Neural cell (in vitro differentiated cells): ENCODE results near the gene DCDC2. TPM values are rescaled to one million over a fixed set of nuclear protein-coding genes. Genes with fewer than 3 reads are reported as not detected.

Experiments
- H2AFZ ChIP-seq: fragments of 200-600, 300-800 bp; sonication (generic), shearing (Covaris generic); 2 replicates; pipeline ENCODE4 v1.6.0; 2014; ENCODE audit warnings: low read depth, mild to moderate bottlenecking, antibody characterized with exemption, low read length, moderate library complexity
- H3F3A ChIP-seq: fragments of 200-600 bp; shearing (Covaris generic); 2 replicates; pipeline ENCODE4 v1.6.1; 2016; ENCODE audit warnings: mild to moderate bottlenecking, moderate library complexity, mixed read lengths, antibody characterized with exemption, low read length; ENCODE audit not compliant: insufficient read depth, poor library complexity, severe bottlenecking
- H3K27ac ChIP-seq: fragments of 200-600, 300-800 bp; sonication (generic), shearing (Covaris generic); 2 replicates; pipeline ENCODE4 v1.5.1; 2014; ENCODE audit warnings: mild to moderate bottlenecking, low read length, moderate library complexity
- H3K27me3 ChIP-seq: fragments of 300-800, 200-600 bp; sonication (generic), shearing (Covaris generic); 2 replicates; pipeline ENCODE4 v1.6.0; 2014; ENCODE audit warnings: mild to moderate bottlenecking, low read depth, low read length, moderate library complexity; ENCODE audit not compliant: insufficient read depth
- H3K36me3 ChIP-seq: fragments of 300-800, 200-600 bp; sonication (generic), shearing (Covaris generic); 2 replicates; pipeline ENCODE4 v1.5.1; 2014; ENCODE audit warnings: mild to moderate bottlenecking, antibody characterized with exemption, low read length, moderate library complexity; ENCODE audit not compliant: insufficient read depth
- H3K4me2 ChIP-seq: fragments of 300-800, 200-600 bp; sonication (generic), shearing (Covaris generic); 2 replicates; pipeline ENCODE4 v1.6.0; 2014; ENCODE audit warnings: mild to moderate bottlenecking, low read length
- H3K4me3 ChIP-seq: fragments of 300-800, 200-600 bp; sonication (generic), shearing (Covaris generic); 2 replicates; pipeline ENCODE4 v1.5.1; 2014; ENCODE audit warnings: mild to moderate bottlenecking, low read length, moderate library complexity
- H3K79me2 ChIP-seq: fragments of 200-600 bp; shearing (Covaris generic); replicated peaks from 2 replicates; pipeline ENCODE4 v1.6.0; 2014; ENCODE audit warnings: mild to moderate bottlenecking, low read length, moderate library complexity; ENCODE audit not compliant: insufficient read depth
- H3K9ac ChIP-seq: fragments of 300-800, 200-600 bp; sonication (generic), shearing (Covaris generic); 2 replicates; pipeline ENCODE4 v1.6.1; 2016; ENCODE audit warnings: mild to moderate bottlenecking, low read length, mixed read lengths
- H3K9me2 ChIP-seq: fragments of 200-600 bp; shearing (Covaris generic); 2 replicates; pipeline ENCODE4 v1.6.1; 2016; ENCODE audit warnings: mild to moderate bottlenecking, low read length, mixed read lengths; ENCODE audit not compliant: insufficient read depth
- H3K9me3 ChIP-seq: fragments of 200-600, 300-800 bp; sonication (generic), shearing (Covaris generic); 2 replicates; pipeline ENCODE4 v1.6.1; 2016; ENCODE audit warnings: mild to moderate bottlenecking, mixed run types, low read length, moderate library complexity, mixed read lengths
- H4K20me1 ChIP-seq: fragments of 200-600 bp; shearing (Covaris generic); 2 replicates; pipeline ENCODE4 v1.6.1; 2016; ENCODE audit warnings: mild to moderate bottlenecking, mixed run types; ENCODE audit not compliant: insufficient read depth
- CTCF ChIP-seq: fragments of 450-650 bp; IDR thresholded peaks from 2 replicates; pipeline ENCODE4 v1.5.1; 2014; ENCODE audit warnings: antibody characterized with exemption, mild to moderate bottlenecking, moderate library complexity; ENCODE audit not compliant: poor library complexity, severe bottlenecking
- EP300 ChIP-seq: fragments of 450-650 bp; conservative IDR thresholded peaks from 2 replicates; pipeline ENCODE4 v1.6.1; 2014; ENCODE audit warnings: antibody characterized with exemption, mild to moderate bottlenecking, moderate library complexity; ENCODE audit not compliant: poor library complexity, severe bottlenecking
- EZH2 ChIP-seq: fragments of 200-600, 300-800 bp; shearing (Covaris generic), sonication (generic); IDR thresholded peaks from 2 replicates; pipeline ENCODE4 v1.6.1; 2014; ENCODE audit warnings: antibody characterized with exemption, low read length, borderline replicate concordance, mild to moderate bottlenecking; ENCODE audit not compliant: insufficient read depth, poor library complexity, severe bottlenecking
- MXI1 ChIP-seq: fragments of 450-650 bp; conservative IDR thresholded peaks from 2 replicates; pipeline ENCODE4 v1.6.1; 2014; ENCODE audit warnings: antibody characterized with exemption, mild to moderate bottlenecking; ENCODE audit not compliant: poor library complexity, severe bottlenecking
- POLR2AphosphoS5 ChIP-seq: IDR thresholded peaks from 2 replicates; pipeline ENCODE4 v1.6.1; 2012
- RAD21 ChIP-seq: fragments of 450-650 bp; conservative IDR thresholded peaks from 2 replicates; pipeline ENCODE4 v1.6.1; 2014; ENCODE audit warnings: antibody characterized with exemption, mild to moderate bottlenecking, moderate library complexity
- SMC3 ChIP-seq: fragments of 450-650 bp; conservative IDR thresholded peaks from 2 replicates; pipeline ENCODE4 v1.6.1; 2014; ENCODE audit warnings: antibody characterized with exemption, mild to moderate bottlenecking, moderate library complexity; ENCODE audit not compliant: poor library complexity
- TAF1 ChIP-seq: IDR thresholded peaks from 2 replicates; pipeline ENCODE4 v1.6.1; 2012; ENCODE audit warnings: low read depth
- polyA plus RNA-seq: library from polyadenylated mRNA; depleted of rRNA; stranded (reverse); fragments of >200 nt; gene quantifications from 2 replicates; pipeline ENCODE4 v1.2.3, GENCODE V29; 2014
- TF ChIP-seq, protein P1 (sequence below): IDR thresholded peaks from 2 replicates; pipeline ENCODE4 v1.6.1; 2012; ENCODE audit warnings: borderline replicate concordance

DCDC2 gene
- polyA plus RNA-seq, 1 donor from 2014 or later = 0.57 TPM

DNA sequence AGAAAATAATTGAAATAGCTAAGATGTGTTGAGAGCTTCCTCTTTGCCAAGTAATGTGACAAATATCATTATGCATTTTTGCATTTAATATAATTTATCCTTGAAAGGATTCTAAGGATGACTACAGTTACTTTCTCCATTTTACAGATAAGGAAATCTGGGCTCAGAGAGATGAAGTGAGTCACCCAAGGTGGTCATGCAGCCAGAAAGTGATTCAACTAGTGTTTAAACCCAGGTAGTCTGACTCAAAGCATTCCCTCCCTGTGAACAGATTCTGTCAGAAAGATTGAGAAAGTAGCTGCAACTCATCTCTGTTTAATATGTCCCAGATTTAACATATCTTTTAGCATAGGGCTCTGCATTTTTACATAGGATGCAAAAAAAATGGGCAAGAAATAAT is 203.7 kb downstream of the DCDC2 start:
- H3K79me2 ChIP-seq = no peaks in the 10 kb centered on the region
- H3K27ac ChIP-seq = no peak overlapping the region
- H3K9me2 ChIP-seq = no peaks in the 10 kb centered on the region
- no peaks in the 10 kb centered on the region for H3K9me3 ChIP-seq
- no peak for TF ChIP-seq CTCF
- TF ChIP-seq POLR2AphosphoS5 = no peak
- TF ChIP-seq, protein P1, sequence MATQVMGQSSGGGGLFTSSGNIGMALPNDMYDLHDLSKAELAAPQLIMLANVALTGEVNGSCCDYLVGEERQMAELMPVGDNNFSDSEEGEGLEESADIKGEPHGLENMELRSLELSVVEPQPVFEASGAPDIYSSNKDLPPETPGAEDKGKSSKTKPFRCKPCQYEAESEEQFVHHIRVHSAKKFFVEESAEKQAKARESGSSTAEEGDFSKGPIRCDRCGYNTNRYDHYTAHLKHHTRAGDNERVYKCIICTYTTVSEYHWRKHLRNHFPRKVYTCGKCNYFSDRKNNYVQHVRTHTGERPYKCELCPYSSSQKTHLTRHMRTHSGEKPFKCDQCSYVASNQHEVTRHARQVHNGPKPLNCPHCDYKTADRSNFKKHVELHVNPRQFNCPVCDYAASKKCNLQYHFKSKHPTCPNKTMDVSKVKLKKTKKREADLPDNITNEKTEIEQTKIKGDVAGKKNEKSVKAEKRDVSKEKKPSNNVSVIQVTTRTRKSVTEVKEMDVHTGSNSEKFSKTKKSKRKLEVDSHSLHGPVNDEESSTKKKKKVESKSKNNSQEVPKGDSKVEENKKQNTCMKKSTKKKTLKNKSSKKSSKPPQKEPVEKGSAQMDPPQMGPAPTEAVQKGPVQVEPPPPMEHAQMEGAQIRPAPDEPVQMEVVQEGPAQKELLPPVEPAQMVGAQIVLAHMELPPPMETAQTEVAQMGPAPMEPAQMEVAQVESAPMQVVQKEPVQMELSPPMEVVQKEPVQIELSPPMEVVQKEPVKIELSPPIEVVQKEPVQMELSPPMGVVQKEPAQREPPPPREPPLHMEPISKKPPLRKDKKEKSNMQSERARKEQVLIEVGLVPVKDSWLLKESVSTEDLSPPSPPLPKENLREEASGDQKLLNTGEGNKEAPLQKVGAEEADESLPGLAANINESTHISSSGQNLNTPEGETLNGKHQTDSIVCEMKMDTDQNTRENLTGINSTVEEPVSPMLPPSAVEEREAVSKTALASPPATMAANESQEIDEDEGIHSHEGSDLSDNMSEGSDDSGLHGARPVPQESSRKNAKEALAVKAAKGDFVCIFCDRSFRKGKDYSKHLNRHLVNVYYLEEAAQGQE = no peak
- no peak for TF ChIP-seq EP300
- no peak for TF ChIP-seq SMC3
- no peak for TF ChIP-seq EZH2
- no peak for TF ChIP-seq TAF1
- TF ChIP-seq RAD21 = no peak
- TF ChIP-seq MXI1 = no peak
- no peaks in the 10 kb centered on the region for H3K36me3 ChIP-seq
- no peaks in the 10 kb centered on the region for H3K27me3 ChIP-seq
- H4K20me1 ChIP-seq = no peaks in the 10 kb centered on the region
- no peak overlapping the region for H3K4me2 ChIP-seq
- no peak overlapping the region for H3K4me3 ChIP-seq
- H3F3A ChIP-seq = no peaks in the 10 kb centered on the region
- H3K9ac ChIP-seq = no peak overlapping the region
- no peak overlapping the region for H2AFZ ChIP-seq

- Histone ChIP-seq H3K27me3 (no peaks in the 10 kb centered on the region), H3K9me3 (no peaks in the 10 kb centered on the region), H2AFZ (no peak overlapping the region), H4K20me1 (no peaks in the 10 kb centered on the region), H3K36me3 (no peaks in the 10 kb centered on the region), H3K9me2 (no peaks in the 10 kb centered on the region), H3K79me2 (no peaks in the 10 kb centered on the region), H3F3A (peaks cover 4% of the 10 kb centered on the region), H3K27ac (no peak overlapping the region), H3K9ac (no peak overlapping the region), H3K4me3 (no peak overlapping the region), H3K4me2 (no peak overlapping the region)
- TF ChIP-seq CTCF (no peak), EP300 (no peak), POLR2AphosphoS5 (no peak), SMC3 (no peak), MXI1 (no peak), EZH2 (no peak), RAD21 (no peak), TAF1 (no peak)
- TF ChIP-seq, protein P1 = no peak
Observed at GRCh38 chr6:24152014-24152413, 205.8 kb downstream of the DCDC2 start.
